ENCODE data around the gene HS6ST1. TPM values are rescaled to one million over a fixed set of nuclear protein-coding genes. Genes with fewer than 3 reads are reported as not detected.

Gene HS6ST1
- total RNA-seq, 1 experiment from 2014 or later: 22.0 TPM

- DNase-seq (ENCODE audit: low read depth, low spot score): no peak
- Histone ChIP-seq H3K27ac (ENCODE audit: low read length) (no peak overlapping the region), H3K9me3 (ENCODE audit: control insufficient read depth, insufficient read depth, low read depth, low read length) (no peaks in the 10 kb centered on the region), H3K27me3 (ENCODE audit: control insufficient read depth, insufficient read depth, low read length) (no peaks in the 10 kb centered on the region), H3K36me3 (ENCODE audit: control insufficient read depth, insufficient read depth, low read length) (no peaks in the 10 kb centered on the region), H3K4me3 (ENCODE audit: low read depth in 2 of 2, low read length in 2 of 2) (no peak overlapping the region), H3K4me1 (ENCODE audit: control insufficient read depth, insufficient read depth, low read length) (peaks cover 4% of the 10 kb centered on the region; the same call in 1 of the 2 replicates)
- in situ Hi-C loops (cut with HindIII; ENCODE audit: low pct_unique_long_range_greater_than_20kb, low sequenced_read_pairs) (no loop called here), intact Hi-C loops (cut with micrococcal nuclease; ENCODE audit: unreplicated experiment) (no loop called here)
- TF ChIP-seq TCF7L2 (IDR thresholded peaks at IDR 0.05; ENCODE audit: low read depth, low read length) (no peak), REST (IDR thresholded peaks at IDR 0.05; ENCODE audit: insufficient read depth in 1 of 2, low read depth in 2 of 2, low read length in 1 of 2) (no peak), POLR2AphosphoS5 (IDR thresholded peaks at IDR 0.05; ENCODE audit: low read depth, low read length) (no peak), SIN3A (IDR thresholded peaks at IDR 0.05; ENCODE audit: borderline replicate concordance, insufficient read depth, low read depth, low read length) (no peak), CTCF (IDR thresholded peaks at IDR 0.05) (no peak)
- CTCF ChIA-PET: no interaction called here
- POLR2A ChIA-PET: no interaction called here
- BruUV-seq (replicated peaks): no TSS peak
- ATAC-seq: no peak
These were observed 45.8 kb upstream of the HS6ST1 start for GRCh38 chr2:128364441-128364911.

GRCh38 chr2:128363934-128364361 lies 45.3 kb upstream of the HS6ST1 start:
- intact Hi-C loops (cut with micrococcal nuclease; ENCODE audit: unreplicated experiment): no loop called here
- no peak for ATAC-seq
- H3K27ac ChIP-seq (ENCODE audit: low read length): no peak overlapping the region
- no peaks in the 10 kb centered on the region for H3K9me3 ChIP-seq (ENCODE audit: control insufficient read depth, insufficient read depth, low read depth, low read length)
- CTCF ChIA-PET: no interaction called here
- TF ChIP-seq SIN3A (IDR thresholded peaks at IDR 0.05; ENCODE audit: borderline replicate concordance, insufficient read depth, low read depth, low read length) (no peak), CTCF (IDR thresholded peaks at IDR 0.05) (no peak)
- H3K27me3 ChIP-seq (ENCODE audit: control insufficient read depth, insufficient read depth, low read length): no peaks in the 10 kb centered on the region
- H3K36me3 ChIP-seq (ENCODE audit: control insufficient read depth, insufficient read depth, low read length): no peaks in the 10 kb centered on the region
- POLR2A ChIA-PET: no interaction called here
- H3K4me1 ChIP-seq (ENCODE audit: control insufficient read depth, insufficient read depth, low read length): peaks cover 4% of the 10 kb centered on the region; the same call in 1 of the 2 replicates
- no peak for DNase-seq (ENCODE audit: low read depth, low spot score)
- no TSS peak for BruUV-seq (replicated peaks)
- in situ Hi-C loops (cut with HindIII; ENCODE audit: low pct_unique_long_range_greater_than_20kb, low sequenced_read_pairs): no loop called here
- H3K4me3 ChIP-seq (ENCODE audit: low read depth in 2 of 2, low read length in 2 of 2): no peak overlapping the region

Measured in Panc1 (cell line).